HG03095 (cell line): ENCODE measurements around the gene SLITRK3.
A peak's percentile ranks its signal among the peaks of the same experiment; 100 is the strongest.
"Not testable (repeated sequence)": the region's sequence is repeated elsewhere in the genome, so short reads cannot be mapped to it uniquely, and the experiment has no call there.

Experiments
- ATAC-seq: cut with Tn5 transposase; IDR thresholded peaks from one replicate; pipeline ENCODE4 v1.9.1; 2021; ENCODE audit warnings: moderate library complexity; ENCODE audit not compliant: unreplicated experiment

SLITRK3 gene

GRCh38 chr3:165192610-165193192, 3.5 kb downstream of the SLITRK3 start:
- no peak for ATAC-seq

DNA sequence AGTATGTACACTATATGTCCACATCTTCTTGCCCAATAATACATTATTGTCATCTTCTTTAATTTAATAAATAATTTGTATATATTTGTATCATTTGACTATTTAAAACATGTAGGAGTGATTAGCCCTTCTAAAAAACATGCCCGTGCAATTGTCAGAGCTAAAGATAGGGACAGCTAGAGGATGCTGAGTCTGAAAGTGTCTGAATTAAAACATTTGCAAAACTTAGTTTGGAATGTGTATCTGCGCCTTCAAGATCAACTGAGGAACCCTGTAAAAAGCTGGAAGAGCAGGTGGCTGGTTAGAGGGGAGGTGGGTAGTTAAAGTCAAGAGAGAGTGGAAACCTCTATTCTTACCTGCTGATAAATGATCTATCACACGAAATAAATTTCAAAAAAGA, 4.7 kb downstream of the SLITRK3 start:
- no peak for ATAC-seq

DNA sequence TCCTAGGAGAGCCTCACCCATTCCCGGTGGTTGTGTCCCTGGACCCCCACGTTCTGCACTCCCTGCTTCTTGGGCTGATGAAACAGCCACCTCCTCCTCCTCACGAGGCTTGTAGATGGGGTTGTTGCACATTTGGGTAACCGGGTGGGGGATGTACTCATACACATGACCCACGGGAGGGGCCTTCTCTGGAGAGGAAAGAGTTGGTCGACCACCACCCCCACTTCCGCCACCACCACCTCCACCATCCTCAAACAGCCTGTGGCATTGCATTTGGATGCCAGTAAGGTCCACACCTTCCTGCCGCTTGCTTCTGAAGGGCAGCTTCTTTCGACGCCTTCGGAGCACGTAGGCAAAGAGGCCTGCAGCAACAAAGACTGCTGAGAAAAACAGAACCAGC, 7.7 kb downstream of the SLITRK3 start:
- ATAC-seq = no peak

DNA sequence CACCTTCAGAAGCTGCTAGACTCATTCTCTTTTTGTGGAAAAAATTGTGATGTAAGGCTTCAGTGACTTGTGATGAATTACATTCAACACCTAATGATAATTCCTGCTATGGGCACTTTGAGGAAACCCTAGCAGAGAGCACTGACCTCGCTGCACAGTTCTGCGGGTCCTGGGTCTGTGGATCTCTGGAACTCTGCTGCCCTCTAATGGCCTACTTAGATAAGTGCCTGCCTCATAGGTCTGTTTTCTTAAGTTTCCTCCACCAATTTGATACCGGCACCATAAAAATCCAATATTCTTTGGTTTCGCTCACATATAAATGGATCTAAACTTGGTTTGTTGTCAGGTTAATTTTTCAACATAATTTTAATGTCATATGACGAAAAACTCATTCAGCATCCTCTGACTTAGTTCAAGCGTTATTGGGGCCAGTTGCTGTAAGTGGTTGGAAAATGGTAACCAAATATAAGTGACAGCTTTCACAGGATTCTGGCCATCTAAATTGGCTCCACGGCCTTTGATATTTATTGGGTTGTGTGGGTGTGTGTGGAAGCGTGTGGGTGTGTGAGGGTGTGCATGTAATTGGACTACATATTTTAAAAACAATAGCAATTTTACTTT, 10.4 kb downstream of the SLITRK3 start:
- peak; percentile 99 for ATAC-seq

- no peak for ATAC-seq
Observed at GRCh38 chr3:165181556-165181955, 14.6 kb downstream of the SLITRK3 start.

- no peak for ATAC-seq
Observed at GRCh38 chr3:165170236-165170635, 25.9 kb downstream of the SLITRK3 start.

DNA sequence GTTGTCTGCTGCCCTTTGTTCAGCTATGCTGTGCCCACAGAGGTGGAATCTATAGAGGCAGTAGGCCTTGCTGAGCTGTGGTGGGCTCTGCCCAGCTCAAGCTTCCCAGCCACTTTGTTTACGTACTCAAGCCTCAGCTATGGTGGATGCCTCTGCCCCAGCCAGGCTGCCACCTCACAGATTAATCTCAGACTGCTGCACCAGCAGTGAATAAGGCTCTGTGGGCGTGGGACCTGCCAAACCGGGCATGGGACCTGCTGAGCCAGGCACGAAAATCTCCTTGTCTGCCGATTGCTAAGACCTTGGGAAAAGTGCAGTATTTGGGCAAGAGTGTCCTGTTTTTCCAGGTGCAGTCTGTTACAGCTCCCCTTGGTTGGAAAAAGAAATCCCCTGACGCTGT, 26.8 kb downstream of the SLITRK3 start:
- ATAC-seq = no peak

GRCh38 chr3:165162883-165163282, 33.3 kb downstream of the SLITRK3 start:
- ATAC-seq = no peak

GRCh38 chr3:165159760-165160421, 36.3 kb downstream of the SLITRK3 start:
- no peak for ATAC-seq

DNA sequence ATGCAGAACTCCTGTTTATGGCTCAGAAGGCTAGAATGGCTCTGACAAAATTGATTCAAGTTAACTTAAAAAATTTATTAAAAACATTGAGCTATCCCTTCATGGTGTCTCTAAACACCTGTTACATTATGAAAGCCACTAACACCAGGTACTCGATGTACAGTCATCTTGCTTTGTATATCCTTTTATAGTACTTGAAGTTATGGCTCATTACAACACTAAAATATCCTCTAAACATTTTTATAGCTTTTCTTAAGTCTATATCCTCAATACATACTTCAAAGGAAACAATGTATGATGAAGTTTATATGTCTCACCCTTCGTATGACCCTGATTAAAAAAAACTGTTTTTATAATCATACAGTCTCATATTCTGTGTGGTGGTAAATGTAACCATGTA, 38.2 kb downstream of the SLITRK3 start:
- no peak for ATAC-seq

DNA sequence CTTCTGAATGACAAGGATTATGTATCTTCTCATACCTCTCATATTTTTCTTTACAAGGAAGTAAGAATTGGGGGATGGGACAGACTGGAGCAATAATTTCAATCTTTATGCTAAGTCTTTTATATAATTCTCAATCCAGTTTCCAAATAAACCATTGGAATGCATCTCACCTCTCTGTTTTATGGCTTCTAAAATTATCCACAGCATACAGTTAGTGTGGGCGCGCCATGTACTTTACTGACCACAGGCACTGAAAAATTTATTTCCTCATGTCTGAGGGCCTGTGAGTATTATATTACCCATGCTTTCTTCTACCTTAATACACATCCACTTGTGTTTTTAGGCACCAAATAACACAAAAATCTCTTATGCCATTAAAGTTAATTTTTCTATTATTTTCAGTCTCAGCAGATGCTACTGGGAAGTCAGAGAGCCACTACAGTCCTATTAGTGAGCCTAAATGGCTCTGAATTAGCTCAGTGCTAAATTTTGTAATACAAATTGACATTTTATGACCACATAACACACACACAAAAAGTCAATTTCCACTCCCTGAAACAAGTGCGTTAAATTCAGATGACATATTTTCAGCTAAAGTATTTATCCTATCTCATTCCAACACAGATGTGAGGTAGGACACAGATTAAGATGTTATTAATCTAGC, 39.3 kb downstream of the SLITRK3 start:
- no peak for ATAC-seq

DNA sequence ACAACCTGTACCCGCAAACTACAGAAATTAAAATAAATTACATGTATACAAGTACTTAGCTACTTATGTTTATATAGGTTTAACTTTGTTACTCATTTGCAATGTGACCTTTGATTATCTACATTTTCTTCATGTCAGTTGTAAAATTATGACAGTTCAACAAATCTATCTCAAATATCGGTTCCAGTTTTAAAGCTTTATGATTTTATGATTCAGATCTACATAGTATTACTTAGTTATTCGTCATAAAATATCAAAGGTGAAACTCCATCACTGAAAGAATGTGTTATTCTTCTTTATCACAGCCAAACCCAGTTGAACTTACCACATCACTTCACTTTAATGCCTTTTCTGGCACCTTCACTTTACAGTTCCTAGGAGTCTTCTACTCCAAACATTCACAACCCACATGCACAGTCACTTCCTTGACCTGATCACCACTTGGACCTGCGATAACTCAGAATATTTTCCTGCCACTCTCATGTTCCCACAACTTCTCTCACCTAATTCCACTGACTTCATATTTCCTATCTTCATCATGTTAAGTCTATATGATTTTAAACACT, 47.2 kb downstream of the SLITRK3 start:
- no peak for ATAC-seq

DNA sequence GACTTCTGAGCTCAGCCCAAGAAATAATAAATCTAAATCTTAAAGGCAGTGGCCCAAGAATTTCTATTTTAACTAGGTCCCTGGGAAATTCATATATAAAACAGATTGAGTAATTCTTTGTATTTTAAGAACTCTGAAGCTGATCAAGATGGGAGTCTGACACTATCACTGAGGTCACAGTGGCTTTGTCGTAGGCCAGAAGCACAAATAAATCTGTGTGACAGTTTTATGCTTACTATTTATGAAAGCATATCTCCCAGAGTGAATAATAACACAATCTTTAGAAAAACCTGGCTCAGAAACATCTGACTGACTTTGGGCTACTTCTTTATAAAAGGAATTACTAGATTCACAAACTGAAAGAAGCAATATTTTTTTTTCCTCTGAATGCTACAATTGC, 51.9 kb downstream of the SLITRK3 start:
- no peak for ATAC-seq

- not testable (repeated sequence) for ATAC-seq
Observed at GRCh38 chr3:165139918-165140317, 56.3 kb downstream of the SLITRK3 start.
